ENCODE measurements around the gene NACA2.

- TF ChIP-seq CTCF (IDR thresholded peaks at IDR 0.05): no peak
- no peak for TF ChIP-seq POLR2A (IDR thresholded peaks at IDR 0.05)
These were observed 36.8 kb downstream of the NACA2 start for GRCh38 chr17:61554209-61554608.
